HG03135 (cell line): ENCODE results near the gene ABCC10.
A peak's percentile ranks its signal among the peaks of the same experiment; 100 is the strongest.
"Not testable (repeated sequence)": the region's sequence is repeated elsewhere in the genome, so short reads cannot be mapped to it uniquely, and the experiment has no call there.

ENCODE experiments used
- ATAC-seq: cut with Tn5 transposase; IDR thresholded peaks from one replicate; pipeline ENCODE4 v1.9.1; 2021; ENCODE audit warnings: mild to moderate bottlenecking, moderate library complexity; ENCODE audit not compliant: unreplicated experiment

ABCC10 gene

DNA sequence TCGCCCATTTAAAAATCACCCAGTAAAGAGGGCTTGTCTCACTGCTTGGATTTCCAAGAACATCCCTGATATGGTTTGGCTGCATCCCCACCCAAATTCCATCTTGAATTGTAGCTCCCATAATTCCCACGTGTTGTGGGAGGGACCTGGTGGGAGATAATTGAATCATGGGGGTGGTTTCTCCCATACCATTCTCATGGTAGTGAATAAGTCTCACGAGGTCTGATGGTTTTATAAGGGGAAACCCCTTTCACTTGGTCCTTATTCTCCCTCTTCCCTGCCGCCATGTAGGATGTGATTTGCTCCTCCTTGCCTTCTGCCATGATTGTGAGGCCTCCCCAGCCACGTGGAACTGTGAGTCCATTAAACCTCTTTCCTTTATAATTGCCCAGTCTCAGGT, 39.9 kb downstream of the ABCC10 start:
- ATAC-seq = not testable (repeated sequence)

DNA sequence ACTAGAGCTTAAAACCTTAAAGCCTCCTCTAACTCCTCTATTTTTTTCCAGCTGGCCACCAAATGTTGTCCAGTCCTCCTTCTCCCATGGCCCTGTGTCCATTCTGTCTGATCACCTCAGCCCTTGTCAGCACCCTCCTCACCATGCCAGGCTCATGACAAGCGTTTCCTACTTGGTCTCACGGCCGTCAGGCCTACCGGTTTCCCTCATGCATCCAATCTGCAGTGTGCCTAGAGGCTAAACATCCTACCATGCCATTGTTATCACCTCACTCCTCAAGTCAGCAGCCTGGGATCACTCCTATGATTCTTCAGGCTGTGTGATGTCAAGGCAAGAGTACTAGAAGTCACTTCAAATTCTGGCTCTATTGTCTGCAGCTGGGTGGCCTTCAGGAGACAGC, 40.4 kb downstream of the ABCC10 start:
- no peak for ATAC-seq

DNA sequence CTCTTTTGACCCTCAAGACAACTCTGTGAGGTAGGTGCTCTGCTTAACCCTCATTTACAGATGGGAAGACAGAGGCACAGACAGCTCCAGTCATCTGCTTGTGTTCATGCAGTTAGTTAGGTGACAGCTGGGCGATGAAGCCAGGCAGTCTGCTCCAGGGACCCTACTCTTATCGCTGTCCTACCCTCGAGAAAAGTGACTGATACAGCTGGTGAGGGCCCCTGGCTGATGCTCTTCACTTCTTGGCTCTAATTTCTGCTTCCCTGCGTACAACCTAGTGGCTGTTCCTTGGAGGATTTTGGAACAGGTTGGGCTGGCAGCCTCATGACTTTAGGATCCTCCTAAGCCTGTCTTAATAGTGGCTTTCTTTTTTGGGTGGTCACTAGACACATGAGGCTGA, 40.9 kb downstream of the ABCC10 start:
- ATAC-seq = no peak

DNA sequence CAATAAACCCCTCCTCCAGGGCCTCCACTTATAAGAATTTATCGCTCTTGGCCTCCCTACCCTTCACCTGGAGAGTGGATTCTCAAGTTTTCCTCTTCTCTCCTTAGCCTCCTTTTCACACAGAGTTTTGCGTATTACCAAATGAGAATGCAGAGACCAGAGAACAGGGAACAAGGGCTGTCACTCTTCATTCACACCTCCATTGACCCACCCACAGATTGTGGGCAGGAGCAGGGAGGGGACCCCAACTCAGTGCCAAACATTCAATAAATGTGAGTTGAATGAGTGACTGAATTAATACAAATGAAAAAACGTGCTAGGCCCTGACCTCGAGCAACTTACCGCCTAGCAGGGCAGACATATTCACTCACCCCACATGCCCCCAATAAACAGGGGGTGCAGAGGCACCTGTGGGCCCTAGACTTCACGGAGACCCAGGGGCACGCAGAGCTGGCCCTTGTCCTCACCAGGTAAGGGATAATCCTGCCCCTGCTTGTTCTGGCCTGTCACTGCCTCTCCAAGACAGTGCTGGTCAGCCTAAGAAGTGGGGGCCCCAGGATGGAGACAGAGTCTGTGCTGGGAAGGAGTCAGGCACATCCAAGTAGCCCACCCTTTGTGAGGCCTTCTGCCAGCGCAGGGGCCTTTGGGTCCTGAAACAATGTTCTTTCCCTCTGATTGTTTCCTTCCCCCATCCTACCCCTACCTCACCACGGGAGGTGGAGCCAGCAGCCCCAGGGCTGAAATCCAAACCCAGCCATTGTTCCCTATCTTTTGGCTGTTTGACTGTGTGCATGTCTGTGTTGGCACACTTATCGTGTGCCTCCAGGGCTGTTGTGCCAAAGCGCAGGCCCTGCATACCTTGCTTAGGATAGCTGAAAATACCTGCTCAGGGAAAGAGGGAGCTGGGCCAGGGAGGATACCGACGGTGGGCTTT, 41.7 kb downstream of the ABCC10 start:
- ATAC-seq = no peak

DNA sequence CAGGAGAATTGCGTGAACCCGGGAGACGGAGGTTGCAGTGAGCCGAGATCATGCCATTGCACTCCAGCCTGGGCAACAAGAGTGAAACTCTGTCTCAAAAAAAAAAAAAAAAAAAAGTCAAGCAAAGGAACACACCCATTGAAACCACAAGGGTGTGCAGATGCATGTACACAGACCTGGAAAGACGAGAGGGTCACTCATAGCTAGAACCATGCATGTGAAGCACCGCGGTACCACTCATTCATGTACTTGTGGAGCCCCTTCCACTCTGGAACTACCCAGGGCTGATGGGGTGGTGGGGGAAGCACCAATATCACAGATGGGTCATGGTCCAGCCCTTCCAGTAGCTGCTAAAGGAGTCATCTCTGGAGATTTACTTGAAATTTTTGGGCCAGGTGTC, 42.6 kb downstream of the ABCC10 start:
- ATAC-seq = no peak

DNA sequence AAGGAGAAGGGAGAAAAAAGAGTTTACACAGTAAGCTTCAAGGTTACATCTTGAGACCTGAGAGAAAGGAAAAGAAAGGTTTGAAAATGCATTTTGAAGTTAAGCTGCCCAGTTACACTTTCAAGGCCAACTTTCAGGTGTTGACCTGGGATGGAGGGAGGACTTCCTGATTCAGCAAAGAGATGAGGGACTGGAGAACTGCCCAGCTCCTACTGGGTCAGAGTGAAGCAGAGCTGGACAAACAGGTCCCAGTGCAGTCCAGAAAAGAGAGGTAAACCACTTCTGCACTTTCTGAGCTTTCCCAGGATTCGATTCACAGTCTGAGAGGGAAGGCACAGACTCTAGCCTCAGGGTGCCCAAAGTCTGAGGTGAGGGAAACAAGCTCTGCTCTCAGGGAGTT, 44.1 kb downstream of the ABCC10 start:
- ATAC-seq = no peak

DNA sequence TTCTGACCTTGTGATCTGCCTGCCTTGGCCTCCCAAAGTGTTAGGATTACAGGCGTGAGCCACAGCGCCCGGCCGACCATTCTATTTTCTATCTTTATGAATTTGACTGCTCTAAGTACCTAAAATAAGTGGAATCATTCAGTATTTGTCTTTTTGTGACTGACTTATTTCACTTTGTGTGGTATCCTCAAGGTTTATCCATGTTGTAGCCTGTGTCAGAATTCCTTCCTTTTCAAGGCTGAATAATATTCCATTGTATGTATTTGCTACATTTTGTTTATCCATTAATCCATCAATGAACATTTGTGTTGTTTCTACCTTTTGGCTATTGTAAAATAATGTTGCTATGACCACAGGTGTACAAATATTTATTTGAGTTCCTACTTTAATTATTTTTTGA, 45.2 kb downstream of the ABCC10 start:
- ATAC-seq = no peak

DNA sequence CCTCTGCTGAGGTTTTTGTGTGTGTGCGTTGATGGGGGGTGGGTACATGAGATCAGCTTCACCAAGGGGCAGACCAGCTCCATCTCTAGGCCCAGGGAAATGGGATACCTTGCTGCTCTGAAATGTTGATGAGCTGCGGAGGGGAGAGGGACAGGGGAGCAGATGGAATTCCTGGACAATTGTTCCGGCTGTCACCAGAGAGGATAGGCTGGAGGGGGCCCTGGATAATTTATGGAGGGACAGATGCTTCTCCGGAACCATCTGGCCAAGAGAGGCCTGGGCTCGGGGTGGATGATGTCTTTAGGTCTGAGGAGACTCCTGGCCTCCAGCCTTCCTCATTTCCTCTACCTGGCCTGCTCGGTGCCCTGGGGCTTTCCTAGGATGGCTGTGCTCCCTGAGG, 48.2 kb downstream of the ABCC10 start:
- no peak for ATAC-seq

DNA sequence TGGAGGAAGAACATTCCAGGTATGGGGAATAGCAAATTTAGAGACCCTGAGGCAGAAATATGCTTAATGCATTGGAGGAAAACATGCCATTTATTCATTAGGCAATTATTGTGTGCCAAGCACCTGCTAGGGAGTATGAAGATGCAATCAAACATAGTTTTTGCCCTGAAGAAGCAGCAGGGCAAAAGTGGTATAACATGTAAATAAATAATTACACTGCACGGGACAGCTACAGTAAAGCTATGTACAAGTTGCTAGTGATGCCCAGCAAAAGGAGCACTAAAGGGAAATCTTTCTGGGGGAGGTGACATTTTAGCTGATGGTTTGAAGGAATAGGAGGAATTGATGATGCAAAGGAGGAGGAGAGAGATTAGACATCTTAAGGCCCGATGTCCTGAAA, 49.4 kb downstream of the ABCC10 start:
- no peak for ATAC-seq

DNA sequence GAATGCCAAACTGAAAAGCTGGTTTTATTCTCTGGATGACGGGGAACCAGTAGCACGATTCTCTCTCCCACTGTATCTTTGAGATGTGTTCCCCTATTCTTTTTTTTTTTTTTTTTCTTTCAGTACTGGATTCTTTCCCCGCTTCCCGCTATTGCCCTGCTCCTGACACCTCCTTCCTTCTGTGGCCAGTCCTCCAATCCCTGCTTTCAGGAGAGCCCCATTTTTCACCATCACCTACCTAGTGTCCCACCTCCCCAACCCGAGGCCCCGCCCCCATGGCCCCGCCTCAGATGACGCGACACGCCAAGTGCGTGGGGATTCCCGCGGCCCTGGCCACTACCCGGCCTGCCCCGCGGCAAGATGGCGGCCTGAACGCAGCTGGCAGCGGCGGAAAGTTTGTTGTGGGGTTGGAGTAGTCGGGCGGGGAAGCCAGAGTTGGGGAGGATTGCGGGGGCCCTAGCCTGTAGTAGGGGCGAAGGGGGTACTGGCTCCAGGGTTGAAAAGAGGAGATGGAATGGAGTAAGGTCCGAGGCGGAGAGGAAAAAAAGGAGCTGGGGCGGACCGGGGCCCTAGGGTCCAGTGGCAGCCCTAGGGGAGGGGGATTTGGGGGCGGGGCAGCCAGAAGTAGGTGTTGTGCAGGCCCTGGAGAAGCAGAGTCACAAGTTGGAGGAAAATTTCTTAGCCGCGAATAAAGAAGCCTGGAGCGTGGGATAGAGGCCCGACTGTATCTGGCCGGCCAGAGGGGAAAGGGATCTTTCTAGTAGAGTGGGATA, 50.1 kb downstream of the ABCC10 start, which contains the start of gene TJAP1:
TJAP1 (plus strand) TSS at position 336 of the 773 bp plus-strand sequence. CDS start 21,432 bp downstream, outside the sequence.
- ATAC-seq = peak; percentile 98

DNA sequence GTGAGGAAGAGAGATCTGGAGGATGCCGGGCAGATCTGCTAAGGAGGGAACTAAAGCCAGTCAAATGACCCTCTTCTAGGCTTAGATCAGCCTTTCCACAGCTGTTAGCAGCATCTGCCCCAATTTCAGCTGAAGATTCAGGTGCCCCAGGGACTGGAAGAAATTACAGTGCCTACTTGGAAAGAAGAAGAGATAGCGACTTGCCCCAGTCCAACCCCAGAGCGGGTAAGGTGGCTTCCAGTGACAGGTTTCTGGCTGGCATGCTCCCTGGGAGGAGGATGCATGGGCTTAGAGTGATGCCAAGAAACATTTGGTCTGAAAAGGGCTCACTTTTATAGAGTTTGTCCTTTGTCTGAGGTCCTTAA, 50.6 kb downstream of the ABCC10 start:
- no peak for ATAC-seq

DNA sequence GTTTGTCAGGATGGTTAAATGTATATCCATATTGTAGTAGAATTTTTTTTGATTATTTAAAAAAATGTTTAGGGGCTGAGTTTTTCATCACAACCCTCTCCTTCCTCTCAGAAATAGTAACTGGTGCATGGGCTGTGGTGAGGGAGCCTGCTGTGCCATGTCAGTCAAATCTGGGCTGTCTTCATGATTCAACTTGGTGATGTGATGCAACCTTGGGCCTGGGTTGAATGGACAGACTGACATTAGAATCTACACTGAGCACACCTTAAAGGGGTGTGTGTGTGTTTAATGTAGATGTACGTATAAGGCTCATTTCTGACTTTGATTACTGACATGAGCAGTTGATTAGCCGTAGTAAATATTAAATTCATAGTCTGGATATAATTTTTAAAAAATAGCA, 53.7 kb downstream of the ABCC10 start:
- no peak for ATAC-seq

DNA sequence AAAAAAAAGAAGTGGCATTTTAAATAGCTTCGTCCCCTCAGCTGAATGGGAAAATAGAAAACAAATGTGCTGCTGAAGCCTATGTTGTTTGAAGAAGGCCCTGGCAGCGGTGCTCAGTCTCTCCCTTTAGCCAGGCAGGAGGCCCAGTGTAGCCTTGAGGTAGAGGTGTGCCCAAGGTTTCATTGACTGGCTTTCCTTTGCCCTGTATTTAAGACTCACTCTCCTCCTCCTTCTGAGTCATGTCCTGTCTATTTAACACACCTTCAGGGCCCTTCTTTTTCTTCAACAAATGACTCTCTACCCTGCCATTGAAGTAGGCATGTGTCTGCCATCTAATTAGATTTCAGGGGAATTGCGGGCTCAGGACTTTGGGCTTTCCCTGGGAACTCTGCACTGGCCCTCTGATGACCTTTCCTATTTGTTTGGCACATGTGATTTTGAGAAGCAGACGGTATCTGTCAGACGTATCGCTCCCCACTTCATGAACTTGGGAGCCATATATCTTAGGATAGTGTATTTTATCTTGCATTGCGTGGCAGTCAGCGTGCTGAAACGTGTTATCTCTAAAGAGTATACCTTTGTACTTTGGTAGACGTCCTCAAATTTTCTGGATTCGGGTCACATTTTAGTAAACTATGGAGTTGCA, 54.4 kb downstream of the ABCC10 start:
- ATAC-seq = no peak

DNA sequence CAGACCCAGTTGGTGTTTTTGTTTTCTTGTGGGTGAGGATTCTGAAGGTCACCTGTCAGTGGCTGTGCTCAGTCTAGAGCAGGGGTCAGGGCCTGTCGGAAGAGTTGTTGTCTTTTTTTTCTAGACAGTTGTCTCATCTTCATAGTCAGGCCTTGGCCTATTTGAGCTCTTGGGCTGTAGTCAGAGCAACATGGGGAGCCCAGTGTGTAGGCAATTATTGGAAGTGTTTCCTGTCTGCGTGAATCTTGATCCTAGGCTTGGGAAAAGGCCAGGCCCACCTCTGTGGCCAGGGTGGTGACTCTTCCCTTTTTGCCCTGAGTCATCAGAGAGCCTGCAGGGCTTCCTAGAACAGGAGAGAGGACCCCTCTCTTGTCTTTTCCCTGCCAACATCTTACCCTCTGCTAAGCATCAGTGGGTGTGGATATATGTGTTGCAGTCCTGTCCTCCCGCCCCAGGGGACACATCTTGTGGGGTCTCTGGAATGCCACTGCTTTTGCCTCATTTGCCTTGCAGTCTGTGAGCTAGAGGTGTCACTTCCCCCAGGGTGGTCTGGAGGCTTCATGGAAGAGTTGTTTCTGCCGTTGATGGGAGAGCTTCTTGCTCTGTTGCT, 61.4 kb downstream of the ABCC10 start:
- no peak for ATAC-seq

DNA sequence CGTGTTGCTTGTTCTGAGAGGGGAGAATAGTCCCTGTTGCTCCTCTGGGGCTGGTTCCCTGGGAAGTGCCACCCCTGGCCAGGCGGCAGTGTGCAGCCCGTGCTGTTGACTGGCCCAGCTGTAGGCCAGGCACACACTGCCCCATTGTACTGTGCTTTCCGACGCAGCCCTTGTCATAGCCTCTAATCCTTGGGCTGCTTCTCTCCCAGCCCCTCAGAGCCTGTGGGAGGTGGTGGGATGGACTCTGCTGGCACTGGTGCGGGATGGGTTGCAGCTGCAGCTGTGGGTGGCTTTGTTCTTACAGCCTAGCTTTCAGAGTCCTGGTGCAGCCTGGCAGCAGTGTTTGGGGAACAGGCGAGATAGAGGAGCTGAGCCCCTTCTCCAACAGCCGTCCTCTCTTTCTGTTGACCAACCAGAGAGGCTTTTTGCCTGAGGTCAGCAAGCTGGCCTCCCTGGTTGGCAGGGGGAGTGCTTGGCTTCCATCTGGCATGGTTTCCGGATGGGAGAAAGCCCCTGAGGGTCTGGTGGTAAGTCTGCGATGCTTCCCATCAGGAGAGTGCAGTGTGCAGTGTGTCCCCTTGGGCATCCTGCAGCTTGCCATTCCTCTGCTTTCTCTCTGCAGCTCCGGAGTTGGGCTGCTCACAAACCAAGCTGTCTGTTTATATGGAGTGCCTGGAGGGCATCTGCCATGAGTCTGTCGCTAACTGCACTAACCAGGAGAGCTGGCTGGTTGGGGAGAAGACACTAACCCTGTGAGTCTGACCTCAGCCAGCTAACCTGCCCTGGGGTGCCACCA, 62.1 kb downstream of the ABCC10 start:
- no peak for ATAC-seq

DNA sequence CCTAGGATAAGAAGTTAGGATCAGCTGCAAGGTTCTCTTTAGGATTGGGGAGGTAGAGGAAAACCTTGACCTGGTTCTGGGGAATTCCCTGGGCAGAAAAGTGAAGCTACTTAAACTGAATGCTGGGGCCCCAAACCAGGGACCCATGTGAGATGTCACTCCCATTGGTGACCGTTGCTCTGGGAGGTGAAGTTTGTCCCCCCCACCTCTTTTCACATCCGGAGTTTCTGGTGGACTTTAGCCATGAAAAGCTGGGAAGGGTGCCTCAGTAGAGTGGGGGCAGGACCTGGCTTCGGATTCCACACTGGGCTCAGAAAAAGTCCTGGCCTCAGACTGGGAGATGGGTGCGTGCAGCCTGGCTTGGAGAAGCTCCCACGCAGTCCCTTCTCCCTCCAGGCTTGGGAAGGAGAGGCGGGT, 63.2 kb downstream of the ABCC10 start:
- no peak for ATAC-seq

DNA sequence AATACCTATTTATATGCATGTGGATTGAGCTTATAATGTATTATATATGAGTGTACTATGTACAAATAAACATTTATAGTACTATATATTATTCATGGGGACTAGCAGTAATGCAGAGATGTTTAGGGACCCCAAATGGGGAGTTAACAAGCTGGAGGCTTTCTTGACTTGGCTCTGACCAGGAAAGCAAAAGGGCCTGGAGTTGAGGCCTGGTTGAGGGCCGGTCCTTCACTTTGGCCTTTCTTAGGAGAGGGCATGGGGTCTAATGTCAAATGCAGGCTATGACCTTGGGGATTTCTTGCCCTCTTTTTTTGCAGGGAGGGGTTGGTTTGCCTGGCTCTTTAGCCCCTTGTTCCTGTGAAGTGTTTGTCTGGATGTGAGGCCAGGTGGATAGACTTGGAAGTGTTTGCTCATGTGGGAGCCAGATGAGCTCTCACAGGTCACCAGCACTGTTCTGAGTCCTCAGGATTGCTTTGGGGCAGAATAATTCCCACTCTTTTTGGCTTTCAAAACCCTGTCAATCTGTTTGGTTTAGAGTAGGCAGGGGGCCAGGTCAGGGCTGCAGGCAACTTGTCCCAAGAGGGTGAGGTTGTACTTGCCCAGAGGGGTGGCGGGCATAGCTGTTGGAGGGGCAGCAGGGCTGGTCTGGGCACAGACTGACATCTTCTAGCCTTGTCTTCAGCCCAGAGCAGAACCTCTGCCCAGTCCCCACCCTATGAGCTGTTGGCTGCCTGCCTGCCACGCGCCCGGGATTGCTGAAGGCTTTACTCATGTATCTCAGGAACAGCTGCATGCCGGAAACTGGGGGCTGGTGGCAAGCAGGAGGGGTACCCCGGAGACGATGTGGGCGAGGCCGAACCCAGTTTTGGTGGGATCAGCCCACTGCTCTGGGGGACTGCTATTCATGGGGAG, 64.7 kb downstream of the ABCC10 start:
- ATAC-seq = no peak

DNA sequence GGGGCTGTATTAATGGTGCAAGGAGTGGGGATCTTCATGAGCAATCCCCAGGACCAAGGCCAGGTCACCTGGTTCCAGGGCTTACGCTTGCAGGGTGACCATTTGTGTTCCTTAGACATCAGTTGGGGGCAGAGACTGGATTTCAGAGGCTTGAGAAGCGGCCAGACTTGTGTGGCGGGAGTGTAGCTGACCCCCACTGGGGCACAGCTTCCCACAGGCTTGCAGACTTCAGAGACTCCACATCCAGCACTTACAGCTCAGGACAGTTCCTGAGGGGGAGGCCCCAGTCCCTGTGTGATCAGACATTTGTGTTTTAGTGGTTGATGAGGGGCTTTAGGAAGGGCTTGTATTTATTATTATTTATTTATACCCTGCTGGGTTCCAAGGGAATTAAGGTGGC, 65.3 kb downstream of the ABCC10 start:
- no peak for ATAC-seq

DNA sequence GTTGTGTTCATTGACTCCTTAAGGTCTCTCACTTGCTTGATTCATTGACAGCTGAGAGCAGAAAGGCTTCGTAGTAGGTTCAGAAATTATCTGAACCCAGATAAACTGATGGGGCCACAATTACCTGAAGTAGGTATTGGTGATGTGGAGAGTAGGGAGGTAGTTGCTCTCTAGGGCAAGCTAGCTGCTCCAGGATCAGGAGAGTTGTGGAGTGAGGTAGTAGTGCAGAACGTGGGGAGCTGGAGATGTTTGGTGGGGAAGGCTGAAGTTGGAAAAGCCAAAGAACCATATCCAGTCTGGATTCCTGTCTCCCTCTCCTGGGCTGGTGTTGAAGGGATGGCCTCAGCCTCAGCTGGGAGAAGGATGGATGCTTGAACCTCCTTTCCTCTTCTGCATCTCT, 65.9 kb downstream of the ABCC10 start:
- no peak for ATAC-seq
